ENCODE data around the gene SNTB2.

SNTB2 gene

DNA sequence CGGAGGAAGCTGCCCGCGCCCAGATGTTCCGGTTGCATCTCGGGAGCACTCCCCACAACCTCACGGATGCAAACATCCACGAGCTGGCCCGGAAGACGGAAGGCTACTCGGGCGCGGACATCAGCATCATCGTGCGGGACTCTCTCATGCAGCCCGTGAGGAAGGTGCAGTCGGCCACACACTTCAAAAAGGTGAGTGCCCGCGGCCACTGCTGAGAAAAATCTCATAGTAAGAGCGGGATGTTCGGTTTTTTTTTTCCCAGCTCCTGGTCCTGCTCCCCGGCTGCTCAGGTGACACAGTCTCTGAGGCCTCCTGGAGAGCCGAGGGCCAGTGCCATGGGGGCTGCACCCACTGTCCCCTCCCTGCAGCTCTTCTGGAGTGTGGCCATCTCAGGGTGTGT is 134.1 kb downstream of the SNTB2 start:
- no peak for DNase-seq

DNA sequence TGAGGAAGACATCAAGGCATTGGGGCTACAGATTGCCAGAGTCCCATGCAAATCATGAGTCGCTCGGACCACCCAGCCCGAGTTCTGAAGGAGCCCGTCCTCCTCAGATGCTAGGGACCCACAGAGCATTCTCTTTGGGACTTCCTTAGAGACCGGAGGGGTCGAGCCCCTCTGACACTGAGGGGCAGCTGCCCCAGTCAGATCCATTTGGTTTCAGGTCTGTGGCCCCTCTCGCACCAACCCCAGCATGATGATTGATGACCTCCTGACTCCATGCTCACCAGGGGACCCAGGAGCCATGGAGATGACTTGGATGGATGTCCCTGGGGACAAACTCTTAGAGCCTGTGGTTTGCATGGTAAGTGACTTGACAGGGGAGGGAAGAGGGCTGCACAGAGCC is 135.4 kb downstream of the SNTB2 start:
- DNase-seq = no peak

DNA sequence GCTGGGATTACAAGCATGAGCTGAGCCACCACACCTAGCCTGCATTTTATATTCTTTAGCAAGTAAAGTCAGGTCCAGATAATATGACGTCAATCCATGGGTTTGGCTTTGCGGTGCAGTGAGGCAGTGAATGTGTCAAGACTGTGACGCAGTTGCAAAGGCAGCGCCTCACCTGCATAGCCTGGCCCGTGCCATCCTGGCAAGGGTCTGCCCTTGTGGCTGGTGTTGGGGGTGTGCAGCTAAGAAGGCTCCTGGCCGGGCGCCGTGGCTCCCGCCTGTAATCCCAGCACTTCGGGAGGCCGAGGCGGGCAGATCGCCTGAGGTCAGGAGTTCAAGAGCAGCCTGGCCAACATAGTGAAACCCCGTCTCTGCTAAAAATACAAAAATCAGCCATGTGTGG is 136.5 kb downstream of the SNTB2 start:
- DNase-seq = no peak

DNA sequence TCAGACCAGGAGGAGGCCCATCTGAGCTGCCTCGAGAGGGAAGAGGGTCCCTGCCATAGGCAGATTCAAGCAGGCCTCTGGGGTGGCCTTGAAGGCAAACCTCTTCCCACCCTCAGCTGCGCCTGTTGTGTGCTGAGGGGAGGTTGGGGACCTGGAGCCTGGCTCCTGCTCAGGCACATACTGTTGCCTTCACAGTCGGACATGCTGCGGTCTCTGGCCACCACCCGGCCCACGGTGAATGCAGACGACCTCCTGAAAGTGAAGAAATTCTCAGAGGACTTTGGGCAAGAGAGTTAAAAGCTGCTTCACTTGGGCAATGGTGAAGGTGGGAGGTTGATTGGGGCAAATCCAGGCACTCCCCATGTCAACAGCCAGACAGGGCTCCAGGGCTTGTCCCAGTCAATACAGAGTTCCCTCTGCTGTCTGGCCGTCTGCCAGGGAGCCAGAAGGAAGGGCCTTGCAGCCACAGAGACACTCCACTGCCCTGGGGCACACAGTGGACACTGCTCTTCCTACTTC is 137.1 kb downstream of the SNTB2 start:
- no peak for DNase-seq

DNA sequence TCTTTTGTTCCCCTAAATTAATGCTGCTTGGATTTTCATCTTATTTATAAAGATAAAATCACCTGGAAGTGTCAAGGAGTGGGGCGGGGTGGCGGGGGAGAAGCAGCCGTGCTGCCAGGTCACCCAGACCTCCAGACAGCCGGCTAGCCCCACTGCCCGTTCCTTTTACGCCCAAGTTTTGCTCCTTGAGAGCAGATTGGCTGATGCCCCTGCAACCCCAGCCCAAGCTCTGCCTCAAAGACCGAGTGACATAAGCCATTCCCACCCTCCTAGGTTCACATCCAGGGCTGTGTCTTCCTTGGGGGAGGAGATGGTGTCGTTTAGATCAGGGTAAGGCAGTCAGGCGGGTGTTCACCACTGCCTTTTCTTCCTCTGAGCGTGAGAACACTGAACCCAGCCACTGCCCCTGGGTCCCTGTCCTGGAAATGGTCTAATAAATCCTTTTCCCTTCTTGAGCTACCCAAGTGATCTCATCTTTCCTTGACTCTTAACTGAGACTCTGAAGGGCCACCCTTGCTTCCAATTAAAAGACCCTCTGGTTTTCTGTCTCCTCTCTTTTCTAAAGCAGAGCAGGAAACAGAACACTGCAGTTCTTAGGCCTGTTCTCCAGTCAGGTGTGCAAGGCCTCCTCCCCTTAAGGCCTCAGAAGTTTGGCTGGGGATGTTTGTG is 137.8 kb downstream of the SNTB2 start:
- no peak for DNase-seq

DNA sequence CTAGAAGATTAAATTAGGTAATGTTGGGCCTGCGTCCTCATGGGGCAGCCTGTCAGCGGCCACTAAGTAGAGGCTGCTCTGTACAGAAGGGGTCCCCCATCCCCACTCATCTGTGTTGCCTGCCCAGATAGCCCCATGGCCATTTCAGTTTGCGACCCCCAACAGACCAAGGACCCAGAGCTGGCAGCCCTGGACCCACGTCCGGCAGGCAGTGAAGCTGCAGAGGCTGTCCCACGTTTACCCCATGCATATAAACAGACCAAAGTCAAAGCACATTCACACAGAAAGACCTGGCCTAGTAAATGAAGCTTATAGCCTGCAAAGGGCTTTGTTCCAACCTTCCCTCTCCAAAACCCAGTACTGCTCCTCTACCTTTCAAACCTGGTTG is 138.8 kb downstream of the SNTB2 start:
- no peak for DNase-seq

DNA sequence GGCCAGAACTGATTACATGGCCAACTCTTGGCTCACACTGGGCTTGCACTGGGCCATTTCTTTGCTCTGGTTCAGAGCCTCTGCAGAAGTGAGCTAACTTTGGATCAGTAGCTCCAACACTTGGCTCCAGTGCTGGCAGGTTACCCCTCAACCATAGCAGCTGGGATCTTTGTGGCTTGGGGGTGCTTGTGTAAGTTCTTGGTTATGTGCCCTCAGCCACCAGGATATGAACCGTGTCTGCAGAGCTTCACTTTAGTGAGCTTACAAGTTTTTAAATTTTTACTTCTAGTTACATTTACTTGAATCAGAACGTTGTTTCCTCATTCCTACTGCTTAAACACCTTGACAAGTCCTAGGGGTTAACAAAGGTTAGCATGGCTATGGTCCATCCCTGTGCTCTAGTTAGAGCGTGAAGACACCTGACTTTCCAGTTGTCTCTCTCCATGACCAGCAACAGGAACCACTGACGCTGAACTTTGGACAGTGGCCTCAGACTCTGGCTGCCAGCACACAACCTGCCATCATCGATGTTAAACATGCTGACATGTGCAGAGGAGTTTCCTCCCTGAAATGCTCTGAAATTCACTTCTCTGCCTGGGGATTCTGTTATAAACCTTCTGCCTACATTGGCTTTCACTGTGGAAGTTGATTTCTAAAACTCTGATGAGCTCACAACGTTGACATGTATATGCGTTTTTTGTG is 139.4 kb downstream of the SNTB2 start:
- no peak for DNase-seq

DNA sequence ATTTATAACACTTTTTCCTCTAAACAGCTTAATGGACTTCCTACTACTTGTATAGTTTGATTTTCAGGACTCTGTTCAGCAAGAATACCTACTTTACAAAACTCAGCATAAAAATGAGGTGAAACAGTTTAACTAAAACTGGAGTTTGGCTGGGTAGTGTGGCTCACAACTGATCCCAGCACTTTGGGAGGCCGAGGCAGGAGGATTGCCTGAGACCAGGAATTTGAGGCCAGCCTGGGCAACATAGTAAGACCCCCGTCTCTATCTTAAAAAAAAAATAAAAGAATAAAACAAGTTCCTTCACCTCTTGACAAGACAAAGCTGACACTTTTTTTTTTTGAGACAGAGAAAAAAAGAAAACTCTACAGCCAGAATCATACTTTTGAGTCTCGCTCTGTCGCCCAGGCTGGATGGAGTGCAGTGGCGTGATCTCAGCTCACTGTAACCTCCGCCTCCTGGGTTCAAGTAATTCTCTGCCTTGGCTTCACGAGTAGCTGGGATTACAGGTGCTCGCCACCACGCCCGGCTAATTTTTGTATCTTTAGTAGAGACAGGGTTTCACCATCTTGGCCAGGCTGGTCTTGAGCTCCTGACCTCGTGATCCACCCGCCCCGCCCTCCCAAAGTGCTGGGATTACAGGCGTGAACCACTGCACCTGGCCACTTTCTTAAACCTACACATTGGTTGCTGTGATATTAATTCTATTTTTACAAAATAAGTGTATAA is 140.8 kb downstream of the SNTB2 start:
- no peak for DNase-seq

DNA sequence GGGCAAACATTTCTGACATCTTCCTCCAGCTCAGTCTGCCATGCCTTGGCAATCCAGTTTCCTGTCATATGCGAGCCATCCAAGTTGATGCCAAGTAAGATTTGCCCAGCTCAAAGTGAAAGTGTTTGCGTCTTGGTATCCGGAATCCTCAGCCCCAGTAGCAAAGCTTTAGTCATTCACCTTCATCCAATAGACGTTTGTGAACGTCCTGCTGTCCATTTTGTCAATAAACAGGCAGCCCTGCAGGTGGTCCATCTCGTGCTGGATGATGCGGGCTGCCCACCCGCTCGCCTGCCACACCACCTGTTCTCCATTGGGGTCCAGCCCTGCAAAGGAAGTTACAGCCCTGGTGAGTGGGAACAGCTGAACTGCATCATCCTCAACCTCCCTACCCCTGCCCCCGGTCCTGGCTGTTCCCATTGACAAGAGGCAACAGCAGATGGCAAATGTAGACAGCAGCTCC is 141.9 kb downstream of the SNTB2 start:
- no peak for DNase-seq

DNA sequence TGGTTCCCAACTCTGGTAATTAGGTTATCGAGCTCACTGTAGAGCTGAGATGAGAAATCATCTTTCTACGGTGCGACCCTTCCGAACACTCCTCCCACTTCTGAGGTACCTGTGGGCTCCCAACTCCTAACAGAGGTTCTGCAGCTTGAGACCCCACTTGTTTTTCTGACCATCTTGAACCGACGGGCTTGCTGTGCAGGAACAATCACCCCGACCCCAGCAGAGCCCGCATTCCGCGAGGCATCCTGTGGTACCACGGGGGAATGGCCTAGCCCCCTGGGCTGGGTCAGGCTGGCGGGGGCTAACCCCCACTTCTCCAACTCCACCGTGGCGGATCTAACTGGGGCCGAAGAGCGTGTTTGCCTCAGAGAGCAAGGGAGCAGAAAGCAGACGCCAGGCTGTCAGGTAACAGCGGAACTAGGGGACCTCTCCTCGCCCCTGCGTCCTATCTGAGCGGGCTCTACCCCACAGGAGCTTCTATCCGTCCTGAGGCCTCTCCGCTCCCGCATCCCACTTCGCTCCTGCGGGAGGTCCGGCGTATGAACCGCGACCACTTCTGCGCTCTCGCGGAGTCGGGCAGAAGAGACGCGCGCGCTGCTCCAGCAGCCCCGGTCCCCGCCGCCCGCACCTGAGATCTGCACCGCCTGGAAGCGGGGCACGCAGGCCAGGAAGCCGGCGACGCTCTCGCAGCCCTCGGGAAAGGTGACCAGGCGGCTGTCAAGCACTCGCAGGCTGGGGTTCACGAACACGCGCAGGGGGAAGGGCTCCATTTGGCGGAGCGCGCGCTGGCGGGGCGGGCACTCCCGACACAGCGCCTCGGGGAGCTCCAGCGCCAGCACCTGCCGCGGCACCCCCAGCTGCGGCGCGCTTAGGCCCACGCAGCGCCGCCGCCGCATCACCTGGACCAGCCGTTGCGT is 142.7 kb downstream of the SNTB2 start:
- DNase-seq = no peak

DNA sequence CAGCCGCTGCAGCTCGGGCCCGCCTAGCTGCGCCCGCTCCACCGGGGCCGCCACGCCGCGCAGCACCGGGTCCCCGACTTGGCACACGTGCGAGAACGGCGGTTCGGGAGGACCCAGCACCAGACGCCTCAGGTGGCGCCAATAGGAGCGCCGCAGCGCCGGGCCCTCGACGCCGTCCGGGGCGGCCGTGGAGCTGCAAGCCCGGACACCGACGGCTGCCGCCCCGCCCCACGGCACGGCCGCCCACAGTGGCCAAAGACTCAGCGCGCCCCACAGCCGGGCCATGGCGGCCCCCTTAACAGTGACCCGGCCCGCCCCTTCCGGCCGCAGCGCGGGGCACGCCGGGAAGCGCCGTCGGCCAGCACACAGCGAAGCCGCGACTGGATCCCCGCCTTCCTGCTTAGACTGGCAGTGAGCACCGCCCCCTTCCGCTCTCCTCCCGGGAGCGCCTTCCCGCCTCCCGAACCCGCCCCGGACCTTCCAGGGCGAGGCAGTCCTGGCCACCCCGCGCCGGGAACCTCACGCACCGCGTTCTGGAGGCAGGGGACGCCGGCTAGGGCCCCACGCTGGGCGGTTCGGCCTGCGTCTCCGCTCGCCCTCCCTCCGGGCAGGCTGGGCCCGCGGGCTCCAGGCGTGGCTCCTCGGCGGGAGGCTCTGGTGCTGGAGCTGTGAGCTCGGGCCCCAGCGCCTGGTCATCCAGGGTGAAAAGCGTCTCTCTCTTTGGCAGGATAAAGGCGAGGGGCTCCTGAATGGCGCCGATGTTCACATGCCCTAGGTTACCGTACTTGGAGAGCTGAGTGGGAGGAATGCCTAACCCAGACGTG is 143.5 kb downstream of the SNTB2 start, which contains the start of gene PDF:
PDF (minus strand) TSS at position 303 of the 824 bp plus-strand sequence; CDS start at position 285, 18 bp downstream.
- DNase-seq = peak; percentile 79

DNA sequence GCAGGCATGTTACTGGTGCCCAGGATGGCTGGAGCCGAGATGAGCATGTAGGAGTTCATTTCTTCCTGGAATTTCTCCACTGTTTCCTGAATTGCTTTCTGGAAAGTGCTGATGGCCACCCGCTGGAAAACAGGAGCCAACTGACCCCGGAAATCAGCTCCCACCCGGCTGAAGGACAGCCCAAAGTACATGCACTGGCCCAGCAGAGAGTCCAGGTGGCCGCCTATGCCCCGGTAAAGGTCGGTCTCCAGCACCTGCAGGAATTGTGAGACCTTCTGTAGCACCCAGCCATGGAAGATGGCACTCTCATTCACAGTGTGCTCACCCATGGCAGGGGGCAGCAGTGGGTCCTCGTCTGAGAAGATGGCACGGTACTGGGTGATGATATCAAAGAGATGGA is 147.7 kb downstream of the SNTB2 start:
- no peak for DNase-seq

DNA sequence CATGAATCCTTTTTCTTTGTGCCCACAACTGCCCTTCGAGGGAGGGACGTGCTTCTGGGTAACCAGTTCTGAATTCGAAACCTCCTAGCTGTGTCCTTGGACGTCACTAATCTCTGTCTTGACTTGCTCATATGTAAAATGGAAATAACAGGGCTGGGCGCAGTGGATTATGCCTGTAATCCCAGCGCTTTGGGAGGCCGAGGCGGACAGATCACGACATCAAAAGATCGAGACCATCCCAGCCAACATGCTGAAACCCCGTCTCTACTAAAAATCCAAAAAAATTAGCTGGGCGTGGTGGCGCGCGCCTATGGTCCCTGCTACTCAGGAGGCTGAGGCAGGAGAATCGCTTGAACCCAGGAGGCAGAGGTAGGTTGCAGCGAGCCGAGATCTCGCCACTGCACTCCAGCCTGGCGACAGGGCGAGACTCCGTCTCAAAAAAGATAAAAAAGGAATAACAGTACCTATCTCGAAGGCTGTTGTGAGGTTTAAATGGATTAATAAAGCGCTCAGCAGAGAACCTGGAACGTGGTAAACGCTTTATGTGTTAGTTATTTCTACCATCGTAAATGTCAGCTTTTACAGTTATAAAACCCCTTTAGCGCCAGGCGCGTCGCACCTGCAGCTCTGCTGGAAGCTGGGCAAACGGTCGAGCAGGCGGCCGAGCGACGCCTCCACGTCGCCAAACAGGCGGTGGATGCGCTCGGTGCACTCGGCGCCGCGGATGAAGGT is 151.8 kb downstream of the SNTB2 start:
- DNase-seq = no peak

DNA sequence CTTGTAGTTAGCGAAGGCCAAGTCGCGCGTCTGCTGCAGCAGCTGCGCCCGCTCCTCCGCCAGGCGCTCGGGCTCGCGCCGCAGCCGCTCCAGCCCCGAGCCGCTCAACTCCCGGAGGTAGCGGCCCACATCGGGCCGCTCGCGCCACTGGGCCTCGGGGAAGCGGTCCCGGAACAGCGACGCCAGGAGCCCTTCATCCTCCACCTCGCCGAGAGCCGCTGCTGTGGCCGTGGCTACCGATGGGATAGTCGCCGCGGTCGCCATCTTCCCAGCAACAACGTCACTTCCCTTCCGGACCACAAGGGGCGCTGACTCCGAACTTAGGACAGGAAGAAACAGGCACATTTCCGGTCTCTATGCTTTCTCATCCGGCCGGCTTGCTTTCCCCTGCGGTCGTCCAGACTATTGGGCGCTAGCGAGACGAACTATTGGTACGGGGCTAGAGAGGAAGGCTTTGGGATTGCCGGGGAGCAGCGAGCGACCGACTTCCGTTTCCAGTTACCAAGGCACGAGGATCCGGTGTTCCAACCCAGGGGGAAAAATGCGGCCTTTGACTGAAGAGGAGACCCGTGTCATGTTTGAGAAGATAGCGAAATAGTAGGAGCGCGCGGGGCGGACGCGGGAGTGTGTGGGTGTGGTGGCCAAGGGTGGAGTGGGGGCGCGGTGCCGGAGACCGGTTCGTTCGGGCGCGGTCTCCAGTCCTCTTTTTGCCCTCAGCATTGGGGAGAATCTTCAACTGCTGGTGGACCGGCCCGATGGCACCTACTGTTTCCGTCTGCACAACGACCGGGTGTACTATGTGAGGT is 152.5 kb downstream of the SNTB2 start, which contains the start of the genes COG8 and NIP7:
COG8 (minus strand) TSS at position 276 of the 806 bp plus-strand sequence; CDS start at position 264, 12 bp downstream.
NIP7 (plus strand) TSS at position 484 of the 806 bp plus-strand sequence; CDS start at position 542, 58 bp downstream.
- peak; percentile 87 for DNase-seq

DNA sequence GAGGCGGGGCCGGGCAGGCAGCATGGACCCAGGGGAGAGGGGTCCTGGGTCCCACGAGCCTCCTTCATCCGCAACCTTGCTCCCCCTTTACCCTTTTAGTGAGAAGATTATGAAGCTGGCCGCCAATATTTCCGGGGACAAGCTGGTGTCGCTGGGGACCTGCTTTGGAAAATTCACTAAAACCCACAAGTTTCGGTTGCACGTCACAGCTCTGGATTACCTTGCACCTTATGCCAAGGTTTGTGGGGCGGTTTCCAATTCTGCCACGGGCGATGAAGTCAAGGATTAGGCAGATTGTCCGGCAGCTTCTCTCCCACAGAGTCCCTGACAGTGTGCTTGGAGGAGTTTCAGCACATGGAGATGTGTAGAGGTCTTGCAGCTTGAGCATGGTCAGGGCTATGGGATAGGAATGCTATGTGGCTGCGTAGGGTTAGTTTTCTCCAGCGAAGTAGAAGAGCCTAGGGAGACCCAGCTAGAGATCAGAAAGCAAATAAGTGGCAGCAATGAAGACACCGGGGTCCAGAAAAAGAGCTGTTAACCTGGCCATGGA is 153.2 kb downstream of the SNTB2 start:
- no peak for DNase-seq

DNA sequence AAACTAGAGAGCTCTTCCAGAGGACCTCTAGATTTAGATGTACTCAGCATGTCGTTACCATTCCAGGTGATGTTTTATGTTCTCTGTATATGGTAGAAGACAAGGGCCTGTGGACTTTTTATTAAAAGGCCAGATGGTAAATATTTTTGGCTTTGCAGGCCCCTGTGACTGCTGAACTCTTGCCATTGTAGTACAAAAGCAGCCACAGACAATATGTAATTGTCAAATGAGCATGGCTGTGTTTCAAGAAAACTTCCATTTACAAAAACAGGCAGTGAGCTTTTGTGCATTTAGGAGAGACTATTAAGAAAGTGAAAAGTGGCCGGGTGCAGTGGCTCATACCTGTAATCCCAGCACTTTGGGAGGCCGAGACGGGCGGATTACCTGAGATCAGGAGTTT is 157.2 kb downstream of the SNTB2 start:
- DNase-seq = no peak

DNA sequence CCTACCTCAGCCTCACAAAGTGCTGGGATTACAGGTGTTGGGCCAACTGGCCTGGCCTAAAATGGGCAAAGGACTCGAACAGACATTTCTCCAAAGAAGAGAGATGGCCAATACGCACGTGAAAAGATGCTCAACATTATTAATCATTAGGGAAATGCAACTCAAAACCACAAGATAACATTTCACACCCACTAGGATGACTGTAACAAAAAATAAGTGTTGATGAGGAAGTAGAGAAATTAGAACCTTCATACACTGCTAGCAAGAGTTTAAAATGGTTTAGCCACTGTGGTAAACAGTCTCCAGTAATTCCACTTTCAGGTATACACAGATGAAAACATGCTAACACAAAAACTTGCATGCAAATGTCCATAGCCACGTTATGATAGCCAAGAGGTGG is 159.0 kb downstream of the SNTB2 start:
- DNase-seq = no peak

DNA sequence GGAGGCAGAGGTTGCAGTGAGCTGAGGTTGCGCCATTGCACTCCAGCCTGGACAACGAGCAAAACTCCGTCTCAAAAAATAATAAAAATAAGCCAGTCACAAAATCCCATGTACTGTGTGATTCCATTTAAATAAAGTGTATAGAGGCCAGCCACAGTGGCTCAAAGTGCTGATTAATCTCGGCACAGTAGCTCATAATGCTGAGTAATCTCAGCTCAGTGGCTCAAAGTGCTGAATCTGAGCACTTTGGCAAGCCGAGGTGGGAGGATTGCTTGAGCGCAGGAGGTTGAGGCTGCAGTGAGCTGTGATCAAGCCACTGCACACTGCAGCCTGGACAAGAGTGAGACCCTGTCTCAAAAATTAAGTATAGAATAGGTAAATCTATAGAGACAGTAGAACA is 159.7 kb downstream of the SNTB2 start:
- no peak for DNase-seq

DNA sequence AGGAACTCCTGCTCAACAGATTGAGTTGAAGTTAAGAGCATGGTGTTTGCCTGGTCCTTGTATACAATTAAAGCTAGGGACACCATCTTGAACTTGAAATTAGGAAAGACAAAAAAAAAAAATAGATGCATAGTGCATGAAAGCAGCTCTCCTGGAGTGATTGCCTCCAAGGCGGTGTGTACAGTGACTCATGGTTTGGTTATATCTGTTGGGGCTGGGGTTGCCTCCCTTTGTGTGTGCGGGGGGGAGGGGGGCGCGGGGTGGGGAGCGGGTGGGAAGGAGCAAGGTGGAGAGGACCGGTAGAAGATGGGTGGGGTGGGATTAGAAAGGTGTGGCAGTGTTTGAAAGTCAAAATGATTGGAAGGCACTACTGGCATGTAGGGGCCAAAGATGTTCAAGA is 161.3 kb downstream of the SNTB2 start:
- DNase-seq = no peak
